Activated CD4-positive, alpha-beta memory T cell treated with anti-CD3 and anti-CD28 coated beads for 36 hours (primary cell): ENCODE results near the gene SHB. TPM values are rescaled to one million over a fixed set of nuclear protein-coding genes. Genes with fewer than 3 reads are reported as not detected.

Experiments
- CTCF ChIA-PET: fragments of 350-600 bp; sonication (Branson Sonifier 250); formaldehyde crosslinking; loops from one replicate; lab custom pipeline; 2021; ENCODE audit warnings: antibody characterized with exemption, inconsistent platforms; lab: Charles Lee
- POLR2A ChIA-PET: fragments of 350-600 bp; sonication (Branson Sonifier 250); formaldehyde crosslinking; loops from one replicate; lab custom pipeline; 2021; ENCODE audit warnings: antibody characterized with exemption; lab: Charles Lee
- DNase-seq: peaks from one replicate; pipeline ENCODE4 v3.0.0-alpha.2; 2020
- H3K27ac Mint-ChIP-seq: one replicate; pipeline ENCODE4 v1.8.0; 2021; ENCODE audit warnings: mixed read lengths
- H3K27me3 Mint-ChIP-seq: one replicate; pipeline ENCODE4 v1.8.0; 2021; ENCODE audit warnings: mixed read lengths
- H3K36me3 Mint-ChIP-seq: one replicate; pipeline ENCODE4 v1.8.0; 2021; ENCODE audit warnings: mixed read lengths
- H3K4me1 Mint-ChIP-seq: one replicate; pipeline ENCODE4 v1.8.0; 2021; ENCODE audit warnings: low read depth, mixed read lengths
- H3K4me3 Mint-ChIP-seq: one replicate; pipeline ENCODE4 v1.8.0; 2021; ENCODE audit warnings: mild to moderate bottlenecking, mixed read lengths
- H3K9me3 Mint-ChIP-seq: one replicate; pipeline ENCODE4 v1.8.0; 2021; ENCODE audit warnings: mixed read lengths
- intact Hi-C: fragments of 100-400 bp; cut with micrococcal nuclease; formaldehyde crosslinking; loops from one replicate; pipeline ENCODE4 v1.15.1; 2023
- total RNA-seq, 2 experiments: library from RNA; stranded (reverse); gene quantifications; one replicate each; pipeline ENCODE4 v1.2.3, GENCODE V29; 2021

The SHB gene
- total RNA-seq, 2 experiments from 2014 or later: 1.1 to 1.2 TPM

DNA sequence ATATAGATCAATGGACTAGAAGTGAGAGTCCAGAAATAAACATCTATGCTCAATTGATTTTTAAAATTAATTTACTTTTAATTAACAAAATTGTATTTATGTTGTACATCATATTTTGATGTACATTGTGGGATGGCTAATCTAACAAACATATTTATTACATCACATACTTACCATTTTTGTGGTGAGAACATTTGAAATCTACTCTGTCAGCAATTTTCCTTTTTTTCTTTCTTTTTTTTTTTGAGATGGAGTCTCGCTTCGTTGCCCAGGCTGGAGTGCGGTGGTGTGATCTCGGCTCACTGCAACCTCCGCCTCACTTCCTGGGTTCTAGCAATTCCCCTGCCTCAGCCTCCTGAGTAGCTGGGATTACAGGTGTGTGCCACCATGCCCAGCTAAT lies 32.4 kb upstream of the SHB start:
- CTCF ChIA-PET: interaction anchor here (1.1 kb wide), 1 partner anchor 14 kb away, joined by 3 read pairs; no protein-coding TSS in a partner anchor
- peaks cover 12% of the 10 kb centered on the region for H3K27me3 Mint-ChIP-seq
- no peaks in the 10 kb centered on the region for H3K36me3 Mint-ChIP-seq
- H3K4me3 Mint-ChIP-seq: no peak overlapping the region
- H3K9me3 Mint-ChIP-seq: no peaks in the 10 kb centered on the region
- no peaks in the 10 kb centered on the region for H3K4me1 Mint-ChIP-seq
- intact Hi-C loops: no loop called here
- no peak overlapping the region for H3K27ac Mint-ChIP-seq
- POLR2A ChIA-PET: no interaction called here
- no peak for DNase-seq

GRCh38 chr9:38096238-38096805 lies 27.3 kb upstream of the SHB start:
- no peak overlapping the region for H3K4me3 Mint-ChIP-seq
- intact Hi-C loops: no loop called here
- CTCF ChIA-PET: no interaction called here

GRCh38 chr9:38094165-38094564 lies 25.1 kb upstream of the SHB start:
- H3K27me3 Mint-ChIP-seq: peaks cover 4% of the 10 kb centered on the region
- CTCF ChIA-PET: interaction anchor here (1.9 kb wide), 1 partner anchor 180 kb away, joined by 4 read pairs; no protein-coding TSS in a partner anchor
- no peak for DNase-seq
- H3K4me3 Mint-ChIP-seq: no peak overlapping the region
- no peaks in the 10 kb centered on the region for H3K4me1 Mint-ChIP-seq
- intact Hi-C loops: no loop called here
- H3K36me3 Mint-ChIP-seq: no peaks in the 10 kb centered on the region
- POLR2A ChIA-PET: no interaction called here
- H3K9me3 Mint-ChIP-seq: no peaks in the 10 kb centered on the region
- no peak overlapping the region for H3K27ac Mint-ChIP-seq

More at GRCh38 chr9:38096238-38096805, 27.3 kb upstream of the SHB start:
- Mint-ChIP-seq H3K27ac (no peak overlapping the region), H3K4me1 (no peaks in the 10 kb centered on the region), H3K9me3 (no peaks in the 10 kb centered on the region), H3K27me3 (peaks cover 3% of the 10 kb centered on the region), H3K36me3 (no peaks in the 10 kb centered on the region)
- POLR2A ChIA-PET: no interaction called here
- DNase-seq: no peak

- intact Hi-C loops: no loop called here
- ChIA-PET POLR2A (no interaction called here), CTCF (interaction anchor here (1.2 to 1.9 kb wide), 2 partner anchors 12 to 179 kb away, joined by 3 to 4 read pairs; no protein-coding TSS in a partner anchor)
- Mint-ChIP-seq H3K4me3 (no peak overlapping the region), H3K27me3 (peaks cover 5% of the 10 kb centered on the region), H3K9me3 (no peaks in the 10 kb centered on the region), H3K4me1 (no peaks in the 10 kb centered on the region), H3K27ac (no peak overlapping the region), H3K36me3 (no peaks in the 10 kb centered on the region)
- no peak for DNase-seq
Observed at GRCh38 chr9:38092656-38093055, 23.6 kb upstream of the SHB start.

DNA sequence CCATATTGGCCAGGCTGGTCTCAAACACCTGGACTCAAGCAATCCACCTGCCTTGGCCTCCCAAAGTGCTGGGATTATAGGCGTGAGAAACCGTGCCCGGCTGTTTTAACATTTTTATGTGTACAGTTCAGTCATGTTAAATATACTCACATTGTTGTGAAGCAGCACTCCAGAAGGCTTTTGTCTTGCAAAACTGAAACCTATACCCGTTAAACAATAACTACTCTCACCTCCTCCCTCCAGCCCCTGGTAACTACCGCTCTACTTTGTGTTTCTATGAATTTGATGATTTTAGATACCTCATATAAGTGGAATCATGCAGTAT lies 23.1 kb upstream of the SHB start:
- intact Hi-C loops: no loop called here
- Mint-ChIP-seq H3K4me3 (no peak overlapping the region), H3K36me3 (no peaks in the 10 kb centered on the region), H3K27me3 (peaks cover 5% of the 10 kb centered on the region), H3K9me3 (no peaks in the 10 kb centered on the region), H3K27ac (no peak overlapping the region), H3K4me1 (no peaks in the 10 kb centered on the region)
- CTCF ChIA-PET: interaction anchor here (1.2 to 1.9 kb wide), 2 partner anchors 13 to 178 kb away, joined by 3 to 4 read pairs; no protein-coding TSS in a partner anchor
- POLR2A ChIA-PET: no interaction called here
- no peak for DNase-seq

DNA sequence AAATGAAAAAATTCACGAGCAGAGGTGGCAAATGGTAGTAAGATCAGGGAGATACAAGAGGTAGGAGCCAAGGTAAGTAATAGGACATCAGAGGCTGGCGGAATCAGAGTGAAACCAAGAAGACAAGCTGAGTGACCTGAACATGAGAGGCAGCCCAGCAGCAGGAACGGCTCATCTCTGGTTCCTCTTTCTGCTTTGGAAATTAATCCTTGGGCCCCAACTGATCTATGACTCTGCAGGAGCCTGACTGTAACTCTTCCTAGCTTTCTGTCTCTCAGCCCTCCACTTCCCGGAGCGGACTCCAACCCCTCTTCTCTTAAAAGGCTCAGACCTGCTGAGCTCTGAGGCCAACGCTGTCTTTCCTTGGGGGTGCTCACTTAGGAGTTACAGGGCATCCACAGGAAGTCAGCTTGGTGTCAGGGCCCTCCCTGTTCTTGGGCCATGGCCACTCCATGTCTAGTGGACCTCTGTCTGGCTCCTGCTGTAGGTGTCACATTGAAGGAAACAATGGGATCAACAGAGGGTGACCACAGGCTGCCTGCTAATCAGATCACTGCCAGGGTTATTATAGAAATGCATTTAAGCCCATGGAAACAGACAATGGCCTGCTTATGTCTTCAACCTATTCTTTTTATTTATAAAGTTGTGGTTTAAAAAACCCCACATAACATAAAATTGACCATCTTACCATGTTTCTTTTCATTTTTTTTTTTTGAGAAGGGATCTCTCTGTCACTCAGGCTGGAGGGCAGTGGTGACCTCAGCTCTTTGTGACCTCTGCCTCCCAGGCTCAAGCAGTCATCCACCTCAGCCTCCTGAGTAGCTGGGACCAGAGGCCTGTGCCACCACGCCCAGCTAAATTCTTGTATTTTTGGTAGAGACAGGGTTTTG lies 22.5 kb upstream of the SHB start:
- H3K27ac Mint-ChIP-seq: no peak overlapping the region
- no peaks in the 10 kb centered on the region for H3K9me3 Mint-ChIP-seq
- no peak overlapping the region for H3K4me3 Mint-ChIP-seq
- ChIA-PET POLR2A (no interaction called here), CTCF (interaction anchor here (1.0 to 1.2 kb wide), 2 partner anchors 13 to 178 kb away, joined by 3 read pairs; no protein-coding TSS in a partner anchor)
- H3K36me3 Mint-ChIP-seq: no peaks in the 10 kb centered on the region
- no peaks in the 10 kb centered on the region for H3K4me1 Mint-ChIP-seq
- H3K27me3 Mint-ChIP-seq: peaks cover 6% of the 10 kb centered on the region
- intact Hi-C loops: no loop called here
- DNase-seq: no peak

DNA sequence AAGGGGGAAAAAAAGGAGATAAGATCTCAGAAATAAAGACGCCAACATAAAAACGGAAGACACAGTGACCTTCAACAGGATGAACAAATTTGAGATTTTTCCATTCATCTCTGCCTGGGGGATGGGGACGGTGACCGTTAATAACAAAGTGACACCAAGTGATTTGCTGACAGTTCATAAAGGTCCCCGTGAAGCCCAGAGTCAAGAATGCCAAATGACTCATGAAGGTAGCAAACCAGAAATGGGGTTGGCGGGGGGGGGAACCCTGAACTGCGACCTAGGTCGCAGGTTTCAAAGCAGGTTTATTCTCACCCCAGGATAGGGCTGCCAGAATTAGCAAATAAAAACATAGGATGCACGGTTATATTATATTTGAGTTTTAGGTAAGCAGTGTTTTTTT lies 21.1 kb upstream of the SHB start:
- Mint-ChIP-seq H3K9me3 (no peaks in the 10 kb centered on the region), H3K4me3 (no peak overlapping the region), H3K36me3 (no peaks in the 10 kb centered on the region), H3K27ac (no peak overlapping the region), H3K4me1 (no peaks in the 10 kb centered on the region), H3K27me3 (peaks cover 6% of the 10 kb centered on the region)
- intact Hi-C loops: no loop called here
- ChIA-PET POLR2A (no interaction called here), CTCF (interaction anchor here (4.4 kb wide), 1 partner anchor 177 kb away, joined by 86 read pairs; no protein-coding TSS in a partner anchor)
- no peak for DNase-seq

DNA sequence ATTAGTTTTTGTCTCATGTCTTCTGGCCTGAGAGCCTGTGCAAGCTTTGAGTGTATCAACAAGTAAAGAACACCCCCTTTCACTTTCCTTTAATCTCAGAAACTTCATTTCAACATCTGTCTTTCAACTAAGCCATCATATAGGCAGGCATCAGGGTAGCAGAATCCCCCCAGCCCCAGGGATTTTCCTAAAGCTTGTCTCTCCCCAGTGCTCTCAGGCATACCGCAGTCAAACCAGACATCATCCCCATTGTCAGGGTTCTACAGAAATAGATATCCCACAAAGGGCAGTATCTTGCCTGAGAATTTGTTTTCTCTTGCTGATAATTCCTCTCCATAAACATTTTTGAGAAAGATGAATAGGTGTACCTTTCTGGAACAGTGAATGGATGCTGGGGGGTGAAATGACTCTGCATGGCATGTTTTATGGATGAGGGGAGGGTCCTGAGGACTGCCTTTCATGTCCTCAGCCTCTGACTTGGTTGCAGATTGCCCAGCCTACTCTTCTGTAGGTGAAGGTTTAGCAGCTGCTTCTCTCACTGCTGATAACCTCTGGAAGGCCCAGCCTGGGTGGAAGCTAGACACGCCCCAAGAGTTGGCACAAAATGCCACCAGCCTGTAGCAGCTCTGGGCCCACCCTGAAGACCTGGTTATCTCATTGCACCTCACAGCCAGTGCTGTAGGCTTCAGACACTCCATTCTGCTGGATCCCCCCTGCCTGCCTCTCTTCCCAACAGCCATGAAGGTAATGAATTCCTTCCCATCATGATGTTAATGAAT lies 20.5 kb upstream of the SHB start:
- H3K4me3 Mint-ChIP-seq: no peak overlapping the region
- H3K4me1 Mint-ChIP-seq: no peaks in the 10 kb centered on the region
- intact Hi-C loops: loop anchor here (2.0 to 10.0 kb wide), 3 partner anchors 71 to 275 kb away; no protein-coding TSS in a partner anchor
- no peak overlapping the region for H3K27ac Mint-ChIP-seq
- no peaks in the 10 kb centered on the region for H3K36me3 Mint-ChIP-seq
- H3K27me3 Mint-ChIP-seq: peaks cover 9% of the 10 kb centered on the region
- no peaks in the 10 kb centered on the region for H3K9me3 Mint-ChIP-seq
- ChIA-PET CTCF (interaction anchor here (0.8 to 4.4 kb wide), 7 partner anchors 12 to 181 kb away, joined by 3 to 86 read pairs (median 7); no protein-coding TSS in a partner anchor), POLR2A (no interaction called here)
- no peak for DNase-seq

- Mint-ChIP-seq H3K4me3 (no peak overlapping the region), H3K4me1 (no peaks in the 10 kb centered on the region), H3K27me3 (peaks cover 9% of the 10 kb centered on the region), H3K9me3 (no peaks in the 10 kb centered on the region), H3K27ac (no peak overlapping the region), H3K36me3 (no peaks in the 10 kb centered on the region)
- DNase-seq: peak; percentile 79
- CTCF ChIA-PET: interaction anchor here (0.7 to 4.4 kb wide), 36 partner anchors 9 to 313 kb away, joined by 3 to 86 read pairs (median 4); partner anchors contain the start of gene SHB
- POLR2A ChIA-PET: no interaction called here
- intact Hi-C loops: loop anchor here (2.0 to 10.0 kb wide), 3 partner anchors 73 to 277 kb away; no protein-coding TSS in a partner anchor
Observed at GRCh38 chr9:38088006-38088925, 19.2 kb upstream of the SHB start.

GRCh38 chr9:38086496-38086895 lies 17.5 kb upstream of the SHB start:
- DNase-seq: no peak
- Mint-ChIP-seq H3K4me1 (no peaks in the 10 kb centered on the region), H3K36me3 (no peaks in the 10 kb centered on the region), H3K9me3 (no peaks in the 10 kb centered on the region), H3K27me3 (peaks cover 10% of the 10 kb centered on the region), H3K4me3 (no peak overlapping the region), H3K27ac (no peak overlapping the region)
- ChIA-PET POLR2A (no interaction called here), CTCF (interaction anchor here (0.8 to 4.4 kb wide), 8 partner anchors 9 to 296 kb away, joined by 3 to 86 read pairs (median 10); no protein-coding TSS in a partner anchor)
- intact Hi-C loops: loop anchor here (5.0 to 10.0 kb wide), 2 partner anchors 174 to 278 kb away; no protein-coding TSS in a partner anchor

- Mint-ChIP-seq H3K27ac (no peak overlapping the region), H3K27me3 (peaks cover 14% of the 10 kb centered on the region), H3K9me3 (no peaks in the 10 kb centered on the region), H3K4me1 (no peaks in the 10 kb centered on the region), H3K36me3 (no peaks in the 10 kb centered on the region), H3K4me3 (no peak overlapping the region)
- ChIA-PET CTCF (interaction anchor here (1.7 to 2.6 kb wide), 2 partner anchors 75 to 172 kb away, joined by 5 to 8 read pairs; no protein-coding TSS in a partner anchor), POLR2A (no interaction called here)
- intact Hi-C loops: loop anchor here (5.0 to 10.0 kb wide), 2 partner anchors 173 to 279 kb away; no protein-coding TSS in a partner anchor
- DNase-seq: no peak
Observed at GRCh38 chr9:38085308-38085707, 16.3 kb upstream of the SHB start.
